NCI-H2196 treated with DMSO at 0.1 percent for 48 hours (cell line): ENCODE results near the gene PRMT2.
A peak's percentile ranks its signal among the peaks of the same experiment; 100 is the strongest.

Source experiments
- DNase-seq: peaks from one replicate; lab custom pipeline; 2025; ENCODE audit not compliant: unreplicated experiment; lab: John Stamatoyannopoulos, UW

The PRMT2 gene

GRCh38 chr21:46635324-46636180, at the start of gene PRMT2:
Gene PRMT2, plus strand, starts transcription at chr21:46635674. Its CDS starts 1,278 bp downstream, at chr21:46636952.
- peak; percentile 96 for DNase-seq

DNA sequence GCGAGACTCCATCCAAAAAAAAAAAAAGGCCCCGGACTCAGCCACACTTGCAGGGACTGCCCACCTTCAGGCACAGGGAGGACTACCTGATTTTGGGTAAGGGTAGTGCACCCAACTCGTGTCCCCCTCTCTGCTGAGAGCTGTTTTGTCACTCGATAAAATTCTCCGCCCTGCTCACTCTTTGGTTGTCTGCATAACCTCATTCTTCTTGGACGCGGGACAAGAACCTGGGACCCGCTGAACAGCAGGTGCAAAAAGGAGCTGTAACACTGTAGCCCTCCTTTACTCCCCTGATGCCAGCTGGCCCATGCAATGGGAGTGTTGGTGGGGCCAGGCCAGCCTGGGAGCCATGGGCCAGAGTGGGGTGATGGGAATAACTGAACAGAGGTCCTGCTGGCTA, 41.2 kb upstream of the PRMT2 start:
- DNase-seq: no peak

- DNase-seq: no peak
Observed at GRCh38 chr21:46596201-46596600, 39.3 kb upstream of the PRMT2 start.

DNA sequence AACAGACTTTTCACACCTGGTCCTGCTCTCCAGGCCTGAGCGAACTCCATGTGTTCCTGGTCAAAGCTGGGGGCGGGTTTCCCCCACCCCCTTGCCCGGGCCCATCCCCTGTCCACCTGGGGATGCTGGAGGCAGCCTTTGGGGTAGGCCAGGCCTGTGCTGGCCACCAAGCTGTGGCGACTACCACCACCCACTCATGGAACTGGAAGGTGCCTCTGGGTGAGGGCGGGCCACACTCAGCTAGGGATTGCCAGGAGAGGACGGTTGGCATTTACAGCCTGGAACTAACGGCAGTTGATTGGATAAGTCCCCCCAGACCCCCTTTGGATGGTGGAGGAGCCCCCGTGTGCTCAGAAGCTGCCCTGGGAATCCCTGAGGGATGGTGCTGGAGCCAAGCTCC, 38.4 kb upstream of the PRMT2 start:
- DNase-seq: no peak

DNA sequence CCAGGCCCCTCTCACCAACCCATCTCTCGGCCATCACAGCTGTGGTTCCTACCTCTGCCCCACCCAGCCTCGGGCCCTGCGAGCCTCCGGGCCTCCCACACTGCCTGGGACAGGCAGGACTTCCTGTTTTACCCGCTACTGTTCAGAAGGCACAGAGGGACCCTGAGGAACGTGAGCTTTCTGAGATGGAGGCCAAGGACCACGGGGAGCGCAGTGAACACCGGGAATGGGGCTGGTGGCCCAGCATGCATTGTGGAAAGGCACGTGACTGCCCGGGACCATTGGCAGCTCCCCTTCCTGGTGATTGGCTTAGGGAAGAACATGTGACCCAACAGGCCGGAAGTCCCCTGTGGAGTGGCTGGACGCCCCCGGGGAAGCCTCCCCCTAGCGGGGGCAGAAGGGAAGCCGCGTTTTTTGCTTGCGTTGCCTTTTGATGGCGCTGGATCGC, 37.6 kb upstream of the PRMT2 start:
- no peak for DNase-seq

DNA sequence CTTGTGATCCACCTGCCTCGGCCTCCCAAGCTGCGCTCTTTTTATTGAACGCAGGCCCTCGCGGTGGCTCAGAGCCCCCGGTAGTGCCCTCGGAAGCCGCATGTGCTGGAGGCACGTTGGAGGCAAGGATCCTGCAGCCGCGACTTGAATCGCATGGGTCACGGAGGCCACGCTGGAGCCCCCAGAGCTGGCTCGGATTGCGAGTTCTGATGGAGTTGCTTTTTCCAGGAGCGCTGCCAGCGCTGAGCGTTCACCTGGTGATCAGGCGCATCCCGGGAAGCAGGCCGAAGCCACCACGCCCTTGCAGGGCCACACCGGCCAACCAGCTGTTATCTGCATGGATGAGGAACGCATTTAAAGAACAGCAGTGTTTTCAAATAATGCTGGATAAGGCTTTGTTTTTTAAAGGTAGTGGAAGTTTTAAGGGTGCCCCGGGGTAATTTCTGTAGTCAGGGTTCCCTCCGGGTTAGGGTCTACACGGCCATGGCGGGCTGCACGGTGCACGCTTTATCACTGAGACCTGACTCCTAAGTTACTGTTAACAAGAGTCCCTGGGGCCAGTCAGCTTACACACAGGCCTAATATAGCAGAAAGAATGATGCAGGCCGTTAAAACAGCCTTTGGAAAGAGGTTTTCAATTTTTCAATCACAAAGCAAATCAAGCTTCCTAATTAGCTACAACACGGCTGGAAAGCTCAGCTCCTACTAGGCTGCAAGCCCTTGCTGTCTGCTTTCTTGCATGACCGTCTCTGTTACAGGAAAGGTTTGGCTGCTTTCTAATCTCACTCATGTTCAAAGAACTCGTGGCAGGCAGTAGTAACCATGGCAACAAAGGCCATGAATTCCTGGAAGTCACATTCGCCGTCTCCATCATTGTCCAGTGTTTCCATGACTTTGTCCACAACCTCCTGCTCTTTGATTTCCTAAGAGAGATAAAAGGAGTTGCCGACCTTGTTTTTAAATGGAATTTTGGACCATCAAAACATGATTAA, 36.6 kb upstream of the PRMT2 start:
- DNase-seq: no peak

- no peak for DNase-seq
Observed at GRCh38 chr21:46600305-46600704, 35.2 kb upstream of the PRMT2 start.

GRCh38 chr21:46600978-46601377, 34.5 kb upstream of the PRMT2 start:
- DNase-seq: no peak

DNA sequence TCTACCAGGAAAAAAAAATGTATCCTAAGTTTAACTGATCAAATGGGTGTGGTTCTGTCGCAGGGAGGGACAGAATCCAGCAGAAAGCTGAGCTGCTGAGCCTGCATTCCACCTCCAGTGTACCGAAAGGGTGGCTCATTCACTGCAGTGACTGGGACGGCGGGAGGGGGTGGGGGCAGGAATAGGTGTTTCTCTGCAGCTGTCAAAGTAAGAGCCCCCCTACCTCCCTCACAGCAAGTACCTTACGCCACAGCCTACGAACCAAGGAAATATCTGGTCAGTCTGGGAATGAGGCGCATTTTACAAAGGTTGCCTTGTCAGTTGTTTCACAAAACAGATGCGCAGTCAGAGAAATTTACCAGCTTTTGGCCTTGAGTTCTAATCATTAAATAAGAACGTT, 32.2 kb upstream of the PRMT2 start:
- no peak for DNase-seq

DNA sequence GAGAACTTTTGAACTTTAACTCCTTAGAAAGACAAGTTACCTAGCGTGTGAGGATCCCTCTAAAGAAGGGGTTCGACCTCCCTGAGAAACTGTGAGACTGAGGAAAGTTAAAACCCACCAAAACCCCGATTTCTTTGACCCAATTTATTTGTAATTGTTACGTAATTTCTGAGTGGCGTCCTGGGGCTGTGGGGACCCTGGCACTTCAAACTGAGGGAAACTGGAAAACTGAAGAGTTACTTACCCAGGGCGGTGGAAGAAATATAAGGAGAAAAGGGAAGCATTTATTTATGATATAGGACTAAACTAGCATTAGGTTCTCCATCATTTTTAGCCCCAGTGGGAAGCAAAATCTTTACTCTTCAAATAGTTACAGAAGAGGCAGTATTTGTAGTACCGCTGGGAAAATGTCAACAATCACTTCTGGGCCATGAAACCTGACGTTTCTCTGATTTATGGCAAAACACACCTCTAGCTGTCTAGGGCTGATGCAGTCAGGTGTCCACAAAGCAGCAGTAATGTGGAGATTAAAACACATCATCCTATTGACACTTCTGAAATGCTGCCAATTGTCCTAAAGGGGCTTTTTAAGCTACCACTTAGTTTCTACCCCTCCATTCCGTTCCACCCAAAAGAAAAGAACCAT, 31.0 kb upstream of the PRMT2 start:
- DNase-seq: no peak

DNA sequence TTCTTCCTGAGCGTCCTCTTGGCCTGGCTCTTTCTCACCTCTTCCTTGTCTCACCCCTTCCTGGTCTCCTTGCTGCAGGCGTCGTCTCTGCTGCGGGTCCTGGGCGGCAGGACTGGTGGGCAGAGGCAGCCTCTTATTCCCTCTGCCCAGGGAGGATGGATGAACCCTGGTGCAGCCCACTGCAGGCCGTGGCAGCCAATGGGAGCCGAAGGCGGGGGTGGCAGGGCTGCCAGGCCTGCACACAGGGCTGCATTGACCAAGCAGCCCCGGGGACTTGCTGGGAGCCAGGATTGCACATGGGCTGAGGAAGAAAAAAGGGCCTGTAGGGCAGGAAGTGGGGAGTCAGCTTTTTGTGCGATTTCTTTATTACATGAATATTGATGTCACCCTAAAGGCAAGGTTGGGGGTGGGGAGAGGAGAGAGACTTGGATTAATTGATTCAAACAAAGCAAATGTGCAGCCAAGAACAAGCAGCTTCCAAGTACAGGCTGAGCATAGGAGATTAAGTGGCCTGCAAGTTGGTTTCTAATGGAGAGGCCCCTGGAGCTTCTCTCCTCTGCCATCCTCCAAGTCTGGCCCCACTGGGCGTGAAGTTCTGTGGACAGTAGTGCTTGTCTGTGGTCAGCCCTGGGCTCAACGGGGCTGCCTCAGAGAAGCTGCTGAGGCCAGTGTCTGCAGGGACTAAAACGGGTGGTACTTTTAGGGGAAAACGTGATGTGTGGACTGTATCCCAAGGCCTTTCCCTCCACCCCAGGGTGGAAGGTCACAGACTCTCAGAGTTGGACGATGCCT, 30.3 kb upstream of the PRMT2 start, which contains the start of gene S100B:
Gene S100B (minus strand): TSS at position 108 of the 792 bp plus-strand sequence. CDS start 2,667 bp downstream, outside the sequence.
- no peak for DNase-seq

GRCh38 chr21:46605767-46606426, 29.6 kb upstream of the PRMT2 start:
- no peak for DNase-seq

DNA sequence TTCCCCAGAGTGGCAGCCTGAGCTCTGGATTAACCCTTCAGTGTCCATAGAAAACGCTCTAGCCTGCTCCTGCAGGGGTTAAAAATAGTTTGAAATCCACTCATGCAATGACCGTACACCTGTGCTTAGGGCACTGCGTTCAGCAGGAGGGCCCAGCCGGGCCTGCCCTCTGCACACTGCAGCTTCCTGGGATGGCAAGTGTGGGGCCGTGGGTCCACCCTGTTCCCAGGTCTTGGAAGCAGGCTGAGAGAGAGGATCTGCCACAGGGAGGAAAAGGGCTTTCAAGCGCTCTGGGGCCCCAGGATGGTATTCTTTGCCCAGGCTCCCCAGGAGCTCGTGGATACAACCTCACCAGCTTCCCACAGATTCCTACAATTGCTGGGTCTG, 29.1 kb upstream of the PRMT2 start:
- DNase-seq: no peak

- no peak for DNase-seq
Observed at GRCh38 chr21:46607636-46608035, 27.8 kb upstream of the PRMT2 start.

- DNase-seq: no peak
Observed at GRCh38 chr21:46608672-46609111, 26.8 kb upstream of the PRMT2 start.

GRCh38 chr21:46610018-46610701, 25.3 kb upstream of the PRMT2 start:
- DNase-seq: no peak

DNA sequence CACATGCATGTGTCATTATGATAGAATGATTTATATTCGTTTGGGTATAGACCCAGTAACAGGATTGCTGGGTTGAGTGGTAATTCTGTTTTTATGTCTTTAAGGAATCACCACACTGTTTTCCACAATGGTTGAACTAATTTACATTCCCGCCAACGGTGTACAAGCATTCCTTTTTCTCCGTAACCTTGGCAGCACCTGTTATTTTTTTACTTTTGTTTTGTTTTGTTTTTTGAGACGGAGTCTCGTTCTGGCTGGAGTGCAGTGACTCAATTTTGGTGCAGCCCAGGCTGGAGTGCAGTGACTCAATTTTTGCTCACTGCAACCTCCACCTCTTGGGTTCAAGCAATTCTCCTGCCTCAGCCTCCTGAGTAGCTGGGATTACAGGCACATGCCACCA, 22.1 kb upstream of the PRMT2 start:
- no peak for DNase-seq

DNA sequence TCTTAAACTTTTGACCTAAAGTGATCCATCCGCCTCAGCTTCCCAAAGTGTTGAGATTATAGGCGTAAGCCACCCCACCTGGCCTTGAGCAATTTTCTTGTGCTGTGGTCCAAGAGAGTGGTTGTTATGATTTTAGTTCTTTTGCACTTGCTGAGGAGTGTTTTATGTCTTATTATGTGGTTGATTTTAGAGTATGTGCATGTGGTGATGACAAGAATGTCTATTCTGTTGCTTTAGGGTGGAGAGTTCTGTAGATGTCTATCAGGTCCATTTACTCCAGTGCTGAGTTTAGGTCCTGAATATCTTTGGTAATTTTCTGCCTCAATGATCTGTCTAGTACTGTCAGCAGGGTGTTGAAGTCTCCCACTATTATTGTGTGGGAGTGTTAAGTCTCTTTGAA, 19.4 kb upstream of the PRMT2 start:
- no peak for DNase-seq

DNA sequence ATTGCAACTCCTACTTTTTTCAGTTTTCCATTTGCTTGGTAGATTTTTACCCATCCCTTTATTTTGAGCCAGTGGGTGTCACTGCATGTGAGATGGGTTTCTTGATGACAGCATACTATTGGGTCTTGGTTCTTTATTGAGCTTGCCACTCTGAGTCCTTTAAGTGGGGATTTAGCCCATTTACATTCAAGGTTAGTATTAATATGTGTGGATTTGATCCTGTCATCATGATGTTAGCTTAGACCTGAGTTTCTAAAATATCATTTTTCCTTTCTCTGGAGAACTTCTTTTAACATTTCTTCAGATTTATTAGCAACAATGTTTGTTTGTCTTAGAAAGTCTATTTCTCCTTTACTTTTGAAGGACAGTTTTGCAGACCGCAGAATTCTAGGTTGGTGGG, 18.8 kb upstream of the PRMT2 start:
- DNase-seq: no peak
